H1 (cell line): ENCODE results near the gene SIRT3. TPM values are rescaled to one million over a fixed set of nuclear protein-coding genes. Genes with fewer than 3 reads are reported as not detected.

ENCODE experiments used
- CTCF ChIA-PET: fragments of 300-600 bp; sonication (Branson Sonifier 250); formaldehyde crosslinking; loops from one replicate; lab custom pipeline; 2021; ENCODE audit not compliant: partially characterized antibody; lab: Charles Lee
- POLR2A ChIA-PET: fragments of 300-600 bp; sonication (Branson Sonifier 250); formaldehyde crosslinking; loops from one replicate; lab custom pipeline; 2021; ENCODE audit warnings: inconsistent platforms; ENCODE audit not compliant: partially characterized antibody; lab: Charles Lee
- DNase-seq, 2 experiments: peaks; one replicate each; pipeline versions ENCODE4 v3.0.0 to v3.0.0-alpha.2; 2010 to 2022; ENCODE audit warnings: low spot score in 2 of 2, low read depth in 1 of 2, mixed read lengths in 1 of 2
- FAIRE-seq: peaks from 2 replicates; lab custom pipeline; 2011; peaks lifted over from hg19 to GRCh38; lab: Jason Lieb, UNC
- H2AFZ ChIP-seq: 2 replicates; pipeline ENCODE4 v1.8.1; 2012; ENCODE audit warnings: low read length, inconsistent platforms
- H2AK5ac ChIP-seq: 2 replicates; pipeline ENCODE4 v1.6.1; 2013; ENCODE audit warnings: low read depth, low read length
- H2BK120ac ChIP-seq: replicated peaks from 2 replicates; pipeline ENCODE3; 2013; ENCODE audit warnings: low read depth, low read length, inconsistent platforms
- H2BK12ac ChIP-seq: 2 replicates; pipeline ENCODE4 v1.6.1; 2013; ENCODE audit warnings: low read depth, low read length
- H2BK15ac ChIP-seq: 2 replicates; pipeline ENCODE4 v1.6.1; 2013; ENCODE audit warnings: low read length
- H2BK20ac ChIP-seq: 2 replicates; pipeline ENCODE4 v1.6.1; 2013; ENCODE audit warnings: low read length
- H2BK5ac ChIP-seq: 2 replicates; pipeline ENCODE4 v1.6.1; 2013; ENCODE audit warnings: low read depth, low read length
- H3K14ac ChIP-seq: 2 replicates; pipeline ENCODE4 v1.6.1; 2013; ENCODE audit warnings: inconsistent platforms; ENCODE audit not compliant: insufficient read length
- H3K18ac ChIP-seq: 2 replicates; pipeline ENCODE4 v1.6.1; 2013; ENCODE audit warnings: low read length; ENCODE audit errors: extremely low read depth
- H3K23ac ChIP-seq: 2 replicates; pipeline ENCODE4 v1.6.1; 2013; ENCODE audit warnings: inconsistent platforms; ENCODE audit not compliant: insufficient read length
- H3K23me2 ChIP-seq: 2 replicates; pipeline ENCODE4 v1.6.1; 2013; ENCODE audit warnings: low read depth, low read length
- H3K27ac ChIP-seq: 2 replicates; pipeline ENCODE4 v1.6.1; 2011; ENCODE audit warnings: low read depth, low read length, inconsistent platforms
- H3K27me3 ChIP-seq, 4 experiments: replicated peaks in 1 of 4; 1 replicate in 1 of 4; 2 replicates in 3 of 4; pipeline versions ENCODE4 v1.6.1 to v1.8.1; 2011 to 2013; ENCODE audit warnings: low read length in 3 of 4, mild to moderate bottlenecking in 3 of 4, inconsistent platforms in 2 of 4, mixed read lengths in 2 of 4, moderate library complexity in 1 of 4; ENCODE audit not compliant: control insufficient read depth in 3 of 4, insufficient read depth in 3 of 4; ENCODE audit errors: extremely low read depth in 1 of 4
- H3K36me3 ChIP-seq, 4 experiments: 2 replicates each; pipeline versions ENCODE4 v1.6.1 to v1.8.1; 2011 to 2013; ENCODE audit warnings: mild to moderate bottlenecking in 4 of 4, low read length in 3 of 4, moderate library complexity in 2 of 4, control low read depth in 1 of 4, inconsistent platforms in 1 of 4; ENCODE audit not compliant: insufficient read depth in 4 of 4, control insufficient read depth in 2 of 4
- H3K4ac ChIP-seq: replicated peaks from 2 replicates; pipeline ENCODE3; 2013; ENCODE audit warnings: low read length, low read depth, mixed read lengths, inconsistent platforms; ENCODE audit not compliant: insufficient read length
- H3K4me1 ChIP-seq, 4 experiments: replicated peaks in 1 of 4; 1 replicate in 1 of 4; 2 replicates in 3 of 4; pipeline versions ENCODE4 v1.6.1 to v1.8.1; 2011 to 2013; ENCODE audit warnings: low read length in 3 of 4, inconsistent platforms in 2 of 4, mixed read lengths in 1 of 4; ENCODE audit not compliant: insufficient read depth in 4 of 4, control insufficient read depth in 3 of 4
- H3K4me2 ChIP-seq, 2 experiments: 2 replicates each; pipeline versions ENCODE4 v1.6.1 to v1.8.1; 2011 to 2013; ENCODE audit warnings: low read depth in 2 of 2, low read length in 2 of 2, control low read depth in 1 of 2, inconsistent platforms in 1 of 2, mild to moderate bottlenecking in 1 of 2; ENCODE audit not compliant: insufficient read depth in 1 of 2
- H3K4me3 ChIP-seq, 4 experiments: fragments of 200-600, 300-600 bp in 1 of 4; sonication (generic), shearing (Covaris generic), sonication (Bioruptor Twin) in 1 of 4; 2 replicates each; pipeline versions ENCODE4 v1.5.1 to v1.8.1; 2011 to 2016; ENCODE audit warnings: low read length in 4 of 4, low read depth in 3 of 4, control low read depth in 2 of 4, inconsistent platforms in 2 of 4, mild to moderate bottlenecking in 2 of 4, mixed read lengths in 1 of 4, moderate library complexity in 1 of 4; ENCODE audit not compliant: insufficient read depth in 2 of 4; ENCODE audit errors: extremely low read depth in 1 of 4
- H3K56ac ChIP-seq: replicated peaks from 2 replicates; pipeline ENCODE3; 2013; ENCODE audit warnings: low read depth, mild to moderate bottlenecking, mixed read lengths, low read length, inconsistent platforms; ENCODE audit not compliant: insufficient read length
- H3K79me1 ChIP-seq: 2 replicates; pipeline ENCODE4 v1.6.1; 2013; ENCODE audit warnings: low read depth, low read length, control low read depth
- H3K79me2 ChIP-seq, 2 experiments: 2 replicates each; pipeline versions ENCODE4 v1.6.1 to v1.8.1; 2012 to 2013; ENCODE audit warnings: low read length in 2 of 2, mild to moderate bottlenecking in 2 of 2, inconsistent platforms in 1 of 2; ENCODE audit not compliant: insufficient read depth in 2 of 2, control insufficient read depth in 1 of 2
- H3K9ac ChIP-seq, 4 experiments: replicated peaks in 1 of 4; 1 replicate in 1 of 4; 2 replicates in 3 of 4; pipeline versions ENCODE4 v1.6.1 to v1.8.1; 2011 to 2013; ENCODE audit warnings: low read depth in 3 of 4, low read length in 3 of 4, control low read depth in 2 of 4, mild to moderate bottlenecking in 2 of 4, moderate library complexity in 2 of 4, inconsistent platforms in 1 of 4; ENCODE audit errors: extremely low read depth in 1 of 4
- H3K9me3 ChIP-seq, 2 experiments: 2 replicates each; pipeline versions ENCODE4 v1.6.1 to v1.8.1; 2012 to 2013; ENCODE audit warnings: mild to moderate bottlenecking in 2 of 2, moderate library complexity in 2 of 2, control low read depth in 1 of 2, inconsistent platforms in 1 of 2, low read depth in 1 of 2, low read length in 1 of 2, mixed read lengths in 1 of 2; ENCODE audit not compliant: insufficient read depth in 2 of 2
- H4K20me1 ChIP-seq, 2 experiments: replicated peaks in 1 of 2; 2 replicates each; pipeline versions ENCODE3 to v1.8.1; 2011 to 2013; ENCODE audit warnings: inconsistent platforms in 2 of 2, low read length in 2 of 2, mild to moderate bottlenecking in 1 of 2; ENCODE audit not compliant: insufficient read depth in 2 of 2, control insufficient read depth in 1 of 2
- H4K5ac ChIP-seq: 2 replicates; pipeline ENCODE4 v1.6.1; 2013; ENCODE audit warnings: low read length, low read depth, mixed read lengths, inconsistent platforms; ENCODE audit not compliant: insufficient read length
- H4K8ac ChIP-seq: 2 replicates; pipeline ENCODE4 v1.8.0; 2013; ENCODE audit warnings: mild to moderate bottlenecking, moderate library complexity, low read length, inconsistent platforms; ENCODE audit not compliant: insufficient read depth; ENCODE audit errors: extremely low read depth
- H4K91ac ChIP-seq: replicated peaks from 2 replicates; pipeline ENCODE3; 2013; ENCODE audit warnings: low read length, mixed read lengths, inconsistent platforms; ENCODE audit not compliant: insufficient read length
- BACH1 ChIP-seq: IDR thresholded peaks from 2 replicates; pipeline ENCODE4 v1.6.1; 2012; ENCODE audit warnings: low read length, improper control_type of control experiment
- CHD2 ChIP-seq: IDR thresholded peaks from 2 replicates; pipeline ENCODE4 v1.6.1; 2012; ENCODE audit warnings: low read length, improper control_type of control experiment
- GTF2F1 ChIP-seq: IDR thresholded peaks from 2 replicates; pipeline ENCODE4 v1.6.1; 2012; ENCODE audit warnings: low read depth, low read length, improper control_type of control experiment, borderline replicate concordance
- JUN ChIP-seq: IDR thresholded peaks from 2 replicates; pipeline ENCODE4 v1.6.1; 2011; ENCODE audit warnings: low read depth, mild to moderate bottlenecking, improper control_type of control experiment, low read length
- POU5F1 ChIP-seq: IDR thresholded peaks from 2 replicates; pipeline ENCODE4 v1.6.1; 2011; ENCODE audit warnings: low read depth, mild to moderate bottlenecking, low read length, moderate library complexity
- RBBP5 ChIP-seq: IDR thresholded peaks from 2 replicates; pipeline ENCODE4 v1.7.1; 2012; ENCODE audit warnings: low read depth, mild to moderate bottlenecking, inconsistent platforms, low read length, moderate library complexity, borderline replicate concordance
- RNF2 ChIP-seq: fragments of 200-900, 300-1000 bp; sonication (generic); IDR thresholded peaks from 2 replicates; pipeline ENCODE4 v1.7.1; 2016; ENCODE audit warnings: borderline replicate concordance, low read depth, mild to moderate bottlenecking, antibody characterized with exemption, low read length; ENCODE audit not compliant: poor library complexity, severe bottlenecking; ENCODE audit errors: missing control alignments
- SP1 ChIP-seq: IDR thresholded peaks from 2 replicates; pipeline ENCODE4 v1.6.1; 2011; ENCODE audit warnings: low read depth, low read length
- SP4 ChIP-seq: IDR thresholded peaks from 2 replicates; pipeline ENCODE4 v1.6.1; 2012; ENCODE audit warnings: low read length, inconsistent platforms
- TAF1 ChIP-seq: IDR thresholded peaks from 2 replicates; pipeline ENCODE4 v1.6.1; 2011; ENCODE audit warnings: mild to moderate bottlenecking, low read depth, low read length
- YY1 ChIP-seq: IDR thresholded peaks from 2 replicates; pipeline ENCODE4 v1.6.1; 2011; ENCODE audit warnings: low read depth, mild to moderate bottlenecking, low read length
- WGBS, 2 experiments: shearing (Covaris generic) in 1 of 2; methylation state at CpG; one replicate each; pipeline versions ENCODE4 v1.1.6 to v1.1.7; 2013 to 2015; ENCODE audit warnings: low lambda C conversion rate in 2 of 2, mixed read lengths in 2 of 2, inconsistent platforms in 1 of 2, low coverage in 1 of 2, missing lambda C conversion rate in 1 of 2; ENCODE audit not compliant: insufficient replicate concordance in 2 of 2, insufficient coverage in 1 of 2, insufficient read length in 1 of 2; ENCODE audit errors: extremely low coverage in 1 of 2, missing lambda C conversion rate in 1 of 2; 5-methylcytosine and 5-hydroxymethylcytosine counted together
- polyA plus RNA-seq, 7 experiments: library from polyadenylated mRNA; depleted of rRNA in 3 of 7; stranded (reverse) in 5 of 7; unstranded in 2 of 7; fragments of >200 nt in 5 of 7; fragments of 200-250 nt in 2 of 7; gene quantifications; 1 replicate in 5 of 7; 2 replicates in 1 of 7; 4 replicates in 1 of 7; pipeline versions ENCODE4 v1.2.1 to v1.2.3, GENCODE V29; 2011 to 2013; ENCODE audit warnings: missing spikeins in 2 of 7, mixed read lengths in 2 of 7
- total RNA-seq: library from RNA; stranded (reverse); fragmentation: NEBNext Ultra II Directional; extraction: Animal tissue kit (Norgen Biotek cat#: 25700); gene quantifications from 2 replicates; pipeline ENCODE4 v1.2.1, GENCODE V29; 2021
- TF ChIP-seq, protein P1 (sequence below): IDR thresholded peaks from 2 replicates; pipeline ENCODE4 v1.6.1; 2012; ENCODE audit warnings: low read length, inconsistent platforms
- TF ChIP-seq, protein P2 (sequence below): IDR thresholded peaks from 2 replicates; pipeline ENCODE4 v1.6.1; 2011; ENCODE audit warnings: low read depth, mild to moderate bottlenecking, low read length; ENCODE audit not compliant: insufficient read depth

Gene SIRT3
- total and polyA plus RNA-seq, 2 of the 8 experiments (the other 6 are each of a cell fraction or from before 2014, with no cell fraction given): 14.3 to 21.6 TPM

DNA sequence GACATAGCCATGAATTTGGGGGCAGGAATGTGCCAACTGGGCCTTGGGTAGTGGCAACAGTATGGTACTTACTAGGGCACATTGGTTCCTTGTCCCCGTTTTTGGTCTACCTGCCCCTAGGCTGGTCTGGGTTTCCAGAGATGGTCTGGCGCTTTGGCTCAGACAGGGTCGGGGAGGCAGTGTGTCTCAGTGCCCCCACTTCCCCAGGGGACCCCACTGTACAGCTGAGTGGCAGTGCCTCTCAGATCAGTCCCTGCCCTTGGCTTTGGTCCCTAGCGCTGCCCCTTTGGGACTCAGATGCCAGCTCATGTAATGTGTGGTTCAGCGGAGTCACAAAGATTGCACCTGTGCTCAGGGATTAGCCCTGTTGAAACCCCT, 25.4 kb downstream of the SIRT3 start:
- ChIA-PET CTCF (interaction anchor here (0.9 kb wide), 1 partner anchor 151 kb away, joined by 3 read pairs; no protein-coding TSS in a partner anchor), POLR2A (no interaction called here)
- peaks cover 0 to 23% (median 9%) of the 10 kb centered on the region in 4 experiments; a peak in 5 of 7 replicates for H3K4me1 ChIP-seq
- no peak overlapping the region for H2BK5ac ChIP-seq
- H3K79me1 ChIP-seq: peaks cover 11% of the 10 kb centered on the region
- no peak overlapping the region for H4K5ac ChIP-seq
- H3K18ac ChIP-seq: no peak overlapping the region
- H3K4me2 ChIP-seq: no peak overlapping the region
- peaks cover 0 to 29% of the 10 kb centered on the region in 2 experiments; a peak in 2 of 4 replicates for H3K79me2 ChIP-seq
- H3K14ac ChIP-seq: no peak overlapping the region
- peaks cover 32 to 57% (median 41%) of the 10 kb centered on the region in 4 experiments for H3K36me3 ChIP-seq
- WGBS, 2 experiments: 95% methylated on average over 5 of the region's 5 CpGs; no CpG with 5 or more reads in 1 of the 2 experiments
- no peak overlapping the region for H2BK120ac ChIP-seq
- no peak overlapping the region for H2BK20ac ChIP-seq
- no peak overlapping the region for H3K23ac ChIP-seq
- peaks cover 22% of the 10 kb centered on the region for H3K23me2 ChIP-seq
- no peak overlapping the region for H2BK12ac ChIP-seq
- DNase-seq (no peak), FAIRE-seq (no peak)
- no peak overlapping the region for H3K4me3 ChIP-seq
- no peak overlapping the region for H3K4ac ChIP-seq
- peaks cover 0 to 14% of the 10 kb centered on the region in 2 experiments for H4K20me1 ChIP-seq
- no peak overlapping the region for H2BK15ac ChIP-seq
- no peak overlapping the region for H4K8ac ChIP-seq
- no peak overlapping the region for H2AK5ac ChIP-seq
- H3K56ac ChIP-seq: no peak overlapping the region
- H3K27ac ChIP-seq: no peak overlapping the region
- H3K27me3 ChIP-seq: no peaks in the 10 kb centered on the region
- H3K9ac ChIP-seq: no peak overlapping the region
- no peak overlapping the region for H2AFZ ChIP-seq
- no peaks in the 10 kb centered on the region for H3K9me3 ChIP-seq
- H4K91ac ChIP-seq: no peak overlapping the region
- TF ChIP-seq RNF2 (no peak), BACH1 (no peak), YY1 (no peak), JUN (no peak), TAF1 (no peak), SP4 (no peak), GTF2F1 (no peak), SP1 (no peak), RBBP5 (no peak), POU5F1 (no peak), CHD2 (no peak)
- TF ChIP-seq, protein P1, sequence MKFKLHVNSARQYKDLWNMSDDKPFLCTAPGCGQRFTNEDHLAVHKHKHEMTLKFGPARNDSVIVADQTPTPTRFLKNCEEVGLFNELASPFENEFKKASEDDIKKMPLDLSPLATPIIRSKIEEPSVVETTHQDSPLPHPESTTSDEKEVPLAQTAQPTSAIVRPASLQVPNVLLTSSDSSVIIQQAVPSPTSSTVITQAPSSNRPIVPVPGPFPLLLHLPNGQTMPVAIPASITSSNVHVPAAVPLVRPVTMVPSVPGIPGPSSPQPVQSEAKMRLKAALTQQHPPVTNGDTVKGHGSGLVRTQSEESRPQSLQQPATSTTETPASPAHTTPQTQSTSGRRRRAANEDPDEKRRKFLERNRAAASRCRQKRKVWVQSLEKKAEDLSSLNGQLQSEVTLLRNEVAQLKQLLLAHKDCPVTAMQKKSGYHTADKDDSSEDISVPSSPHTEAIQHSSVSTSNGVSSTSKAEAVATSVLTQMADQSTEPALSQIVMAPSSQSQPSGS: no peak
- TF ChIP-seq, protein P2, sequence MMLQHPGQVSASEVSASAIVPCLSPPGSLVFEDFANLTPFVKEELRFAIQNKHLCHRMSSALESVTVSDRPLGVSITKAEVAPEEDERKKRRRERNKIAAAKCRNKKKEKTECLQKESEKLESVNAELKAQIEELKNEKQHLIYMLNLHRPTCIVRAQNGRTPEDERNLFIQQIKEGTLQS: no peak
